Nephron progenitor cell (in vitro differentiated cells): ENCODE measurements around the gene EVX2.

Experiments used
- DNase-seq: peaks from one replicate; pipeline ENCODE4 v3.0.0; 2021
- H3K27ac Mint-ChIP-seq: 2 replicates; pipeline ENCODE4 v1.8.0; 2021; ENCODE audit warnings: mild to moderate bottlenecking, moderate library complexity, mixed read lengths
- H3K27me3 Mint-ChIP-seq: 2 replicates; pipeline ENCODE4 v1.8.0; 2021; ENCODE audit warnings: mild to moderate bottlenecking, low read depth, mixed read lengths; ENCODE audit not compliant: poor library complexity
- H3K36me3 Mint-ChIP-seq: 2 replicates; pipeline ENCODE4 v1.8.0; 2021; ENCODE audit warnings: low read depth, mixed read lengths
- H3K4me1 Mint-ChIP-seq: 2 replicates; pipeline ENCODE4 v1.8.0; 2021; ENCODE audit warnings: mixed read lengths
- H3K4me3 Mint-ChIP-seq: 2 replicates; pipeline ENCODE4 v1.8.0; 2021; ENCODE audit warnings: mild to moderate bottlenecking, moderate library complexity, mixed read lengths
- H3K9me3 Mint-ChIP-seq: 2 replicates; pipeline ENCODE4 v1.8.0; 2021; ENCODE audit warnings: mild to moderate bottlenecking, moderate library complexity, mixed read lengths
- CTCF ChIP-seq: fragments of 200-600 bp; sonication (generic); IDR thresholded peaks from 2 replicates; pipeline ENCODE4 v1.5.0; 2021; ENCODE audit warnings: antibody characterized with exemption

The EVX2 gene

GRCh38 chr2:176067589-176068418, 16.0 kb downstream of the EVX2 start:
- no peak for TF ChIP-seq CTCF
- Mint-ChIP-seq H3K9me3 (peaks cover 6% of the 10 kb centered on the region), H3K4me3 (peak overlapping the region; percentile 67), H3K4me1 (peaks cover 14% of the 10 kb centered on the region), H3K27ac (no peak overlapping the region), H3K27me3 (peaks cover 100% of the 10 kb centered on the region), H3K36me3 (no peaks in the 10 kb centered on the region)
- DNase-seq: peak; percentile 45

DNA sequence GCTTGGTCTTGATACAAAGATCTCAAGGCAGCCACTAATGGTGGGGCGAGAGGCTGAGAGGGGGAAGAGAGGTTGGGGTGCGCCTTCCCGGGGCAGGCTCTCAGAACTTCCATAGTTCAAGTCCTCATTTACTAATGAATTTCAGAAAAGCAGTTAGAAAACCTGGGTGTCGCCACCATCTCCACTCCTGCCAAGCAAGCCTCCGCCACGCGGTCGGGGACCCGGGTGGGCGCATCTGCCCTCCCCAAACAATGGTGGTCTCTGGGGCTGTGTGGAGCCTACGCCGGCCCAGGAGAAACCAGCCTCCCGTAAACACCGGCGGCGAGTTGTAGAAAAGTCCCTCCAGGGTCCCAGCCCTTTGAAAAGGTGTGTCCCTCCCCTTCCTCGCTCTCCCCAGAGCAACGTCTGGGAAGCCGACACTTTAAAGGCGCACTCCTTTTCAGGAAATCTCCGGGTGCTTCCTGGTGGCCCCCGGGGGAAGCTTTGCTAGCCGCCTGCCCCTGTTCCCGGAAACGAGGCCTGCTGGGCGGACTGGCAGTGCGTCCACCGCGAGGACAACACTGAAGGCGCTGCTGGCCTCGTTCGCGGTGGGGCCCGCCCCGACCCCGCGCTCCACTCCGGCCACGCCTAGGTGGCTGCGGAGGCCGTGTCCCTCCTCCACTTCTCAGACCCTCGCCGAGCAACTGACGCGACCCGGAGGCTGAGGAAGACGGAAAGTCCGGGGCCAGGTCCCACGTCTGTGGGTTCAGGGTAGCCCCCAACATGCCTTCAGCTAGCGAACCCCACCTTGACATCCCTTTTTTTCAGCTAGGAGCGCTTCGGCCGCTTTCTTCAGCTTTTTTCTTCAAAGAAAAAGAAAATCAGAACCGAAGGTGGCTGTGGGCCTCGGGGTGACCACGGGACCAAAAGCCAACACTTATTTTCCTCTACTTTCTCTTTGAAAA, 16.8 kb downstream of the EVX2 start:
- Mint-ChIP-seq H3K27ac (no peak overlapping the region), H3K9me3 (no peaks in the 10 kb centered on the region), H3K27me3 (peaks cover 100% of the 10 kb centered on the region), H3K36me3 (no peaks in the 10 kb centered on the region), H3K4me1 (peaks cover 14% of the 10 kb centered on the region), H3K4me3 (peak overlapping the region; percentile 67)
- DNase-seq: peak; percentile 56
- TF ChIP-seq CTCF: no peak

DNA sequence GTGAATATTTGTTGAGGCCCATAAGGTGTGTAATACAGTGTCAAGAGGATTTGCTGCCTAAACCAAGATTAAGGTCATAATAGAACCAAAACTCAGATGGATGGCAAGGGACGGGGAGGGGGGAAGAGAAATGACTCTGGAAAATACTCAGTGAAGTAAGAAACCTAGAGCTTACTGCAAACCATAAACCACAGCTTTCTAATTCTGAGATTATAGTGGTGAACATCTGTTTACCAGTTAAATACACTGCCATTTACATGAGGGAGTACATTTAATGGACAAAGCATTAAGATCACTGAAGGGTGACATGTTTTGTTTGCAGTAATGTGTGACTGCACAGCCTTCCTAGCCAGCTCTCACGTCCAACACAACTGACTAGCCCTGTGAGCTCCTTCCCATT, 19.8 kb downstream of the EVX2 start:
- Mint-ChIP-seq H3K4me3 (no peak overlapping the region), H3K4me1 (peaks cover 14% of the 10 kb centered on the region), H3K27me3 (peaks cover 99% of the 10 kb centered on the region), H3K36me3 (no peaks in the 10 kb centered on the region), H3K27ac (no peak overlapping the region), H3K9me3 (no peaks in the 10 kb centered on the region)
- no peak for TF ChIP-seq CTCF
- DNase-seq: no peak

DNA sequence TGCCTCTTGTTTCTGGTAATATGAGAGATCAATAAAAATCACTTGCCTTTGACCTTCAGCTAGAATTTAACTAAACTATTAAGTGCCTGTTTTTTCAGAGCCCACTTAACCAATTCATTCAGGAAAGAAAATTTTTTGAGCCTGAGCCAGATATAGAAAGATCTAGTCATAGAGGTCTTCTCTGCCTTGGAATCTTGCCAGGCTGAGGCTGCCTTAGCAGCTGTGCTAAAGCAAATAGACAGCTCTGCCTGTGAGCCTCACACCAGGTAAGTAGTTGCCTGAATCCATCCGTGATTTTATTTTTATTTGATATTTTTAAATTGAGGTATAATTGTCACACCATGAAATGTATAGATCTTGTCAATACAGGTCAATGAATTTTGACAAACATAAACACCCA, 27.4 kb downstream of the EVX2 start:
- no peak for TF ChIP-seq CTCF
- H3K27me3 Mint-ChIP-seq: peaks cover 88% of the 10 kb centered on the region

DNA sequence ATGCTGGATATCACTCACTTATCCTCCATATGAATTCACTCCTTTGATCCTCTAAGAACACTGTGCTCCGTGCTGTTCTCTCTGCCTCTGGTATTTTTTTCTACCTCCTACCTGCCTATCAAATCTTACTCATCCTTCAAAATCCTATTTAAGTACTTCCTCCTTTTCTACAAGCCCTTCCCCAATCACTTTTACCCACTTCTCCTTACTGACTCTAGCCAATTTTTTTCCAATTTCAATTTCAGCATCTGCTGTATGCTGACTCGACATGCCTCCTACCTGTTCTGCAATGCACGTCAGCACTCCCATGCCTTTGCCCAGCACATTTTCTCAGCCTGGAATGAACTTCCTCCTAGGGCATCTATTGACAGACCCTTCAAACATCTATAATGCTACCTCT, 44.4 kb downstream of the EVX2 start:
- Mint-ChIP-seq H3K9me3 (peaks cover 3% of the 10 kb centered on the region), H3K4me1 (no peaks in the 10 kb centered on the region)
- no peak for TF ChIP-seq CTCF

More for the DNA sequence above, 27.4 kb downstream of the EVX2 start:
- no peak for DNase-seq
- H3K4me3 Mint-ChIP-seq: no peak overlapping the region
- H3K36me3 Mint-ChIP-seq: no peaks in the 10 kb centered on the region
- H3K9me3 Mint-ChIP-seq: no peaks in the 10 kb centered on the region
- no peak overlapping the region for H3K27ac Mint-ChIP-seq
- no peaks in the 10 kb centered on the region for H3K4me1 Mint-ChIP-seq

More for the DNA sequence above, 44.4 kb downstream of the EVX2 start:
- Mint-ChIP-seq H3K36me3 (no peaks in the 10 kb centered on the region), H3K27ac (no peak overlapping the region), H3K4me3 (no peak overlapping the region), H3K27me3 (peaks cover 32% of the 10 kb centered on the region)
- DNase-seq: no peak
